Bronchial epithelial cell (primary cell): Measurements from ENCODE around the gene CHD3. TPM values are rescaled to one million over a fixed set of nuclear protein-coding genes. Genes with fewer than 3 reads are reported as not detected.

Source experiments
- DNase-seq: peaks from one replicate; pipeline ENCODE4 v3.0.0-alpha.2; 2010; ENCODE audit warnings: low read depth
- FAIRE-seq: peaks from 2 replicates; lab custom pipeline; 2011; peaks lifted over from hg19 to GRCh38; lab: Jason Lieb, UNC
- H3K27me3 ChIP-seq: 2 replicates; pipeline ENCODE4 v1.5.1; 2011; ENCODE audit warnings: low read length; ENCODE audit not compliant: control insufficient read depth, insufficient read depth
- H3K36me3 ChIP-seq: 2 replicates; pipeline ENCODE4 v1.5.1; 2011; ENCODE audit warnings: low read length; ENCODE audit not compliant: control insufficient read depth, insufficient read depth
- H3K4me3 ChIP-seq: 2 replicates; pipeline ENCODE4 v1.5.1; 2011; ENCODE audit warnings: mild to moderate bottlenecking, low read depth, low read length, control low read depth
- CTCF ChIP-seq: IDR thresholded peaks from 2 replicates; pipeline ENCODE4 v1.5.1; 2011; ENCODE audit warnings: mild to moderate bottlenecking, moderate library complexity, low read length, control low read depth, inconsistent platforms; ENCODE audit not compliant: insufficient read depth, severe bottlenecking
- total RNA-seq: library from RNA; depleted of rRNA; stranded (reverse); fragments of >200 nt; gene quantifications from 2 replicates; pipeline ENCODE4 v1.2.1, GENCODE V29; 2014

Gene CHD3
- total RNA-seq, 1 donor from 2014 or later: 41.3 TPM

DNA sequence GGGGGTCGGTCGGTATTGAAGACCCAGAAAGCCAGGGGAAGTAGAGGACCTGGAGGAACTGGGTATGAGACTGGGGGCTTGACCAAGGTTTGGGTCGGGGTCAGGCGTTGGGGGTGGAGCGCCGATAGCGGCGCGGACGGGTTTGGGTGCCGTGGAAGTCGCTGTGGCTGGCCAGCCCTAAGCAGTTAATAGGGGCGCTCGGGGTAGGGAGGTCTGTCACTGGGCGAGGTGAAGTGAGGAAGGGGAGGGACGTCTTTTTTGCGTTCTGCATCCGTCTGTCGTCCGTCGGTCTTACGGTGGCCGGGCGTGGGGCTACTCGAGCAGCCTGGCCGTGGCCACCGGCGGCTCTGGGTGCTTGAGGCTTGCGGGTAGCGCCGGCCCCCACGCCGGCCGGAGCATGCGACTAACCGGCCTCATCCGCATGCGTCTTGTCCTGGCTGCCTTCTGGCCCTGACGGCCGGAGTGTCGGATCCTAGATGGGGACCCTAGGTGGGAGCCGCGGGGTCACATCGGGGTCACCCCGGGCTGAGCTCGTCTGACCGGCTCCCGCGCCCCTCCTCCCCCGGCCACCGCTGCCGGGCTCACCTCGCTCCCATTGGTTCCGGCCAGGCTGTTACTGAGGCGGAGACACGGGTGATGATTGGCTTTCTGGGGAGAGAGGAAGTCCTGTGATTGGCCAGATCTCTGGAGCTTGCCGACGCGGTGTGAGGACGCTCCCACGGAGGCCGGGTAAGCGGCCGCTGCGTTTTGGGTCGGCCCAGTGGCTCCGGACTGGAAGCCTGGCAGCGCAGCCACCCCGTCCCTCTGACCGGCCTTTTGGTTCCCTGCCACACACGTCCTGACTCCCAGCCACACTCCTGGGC, 44.1 kb upstream of the CHD3 start:
- no peak for FAIRE-seq
- TF ChIP-seq CTCF: no peak
- peak; percentile 90 for DNase-seq
- Histone ChIP-seq H3K4me3 (peak overlapping the region; percentile 67), H3K27me3 (no peaks in the 10 kb centered on the region), H3K36me3 (peaks cover 37% of the 10 kb centered on the region)

- no peak for TF ChIP-seq CTCF
- Histone ChIP-seq H3K27me3 (no peaks in the 10 kb centered on the region), H3K4me3 (peak overlapping the region; percentile 67), H3K36me3 (peaks cover 39% of the 10 kb centered on the region)
- FAIRE-seq (no peak), DNase-seq (no peak)
Measured at GRCh38 chr17:7845359-7846062, 43.1 kb upstream of the CHD3 start.

DNA sequence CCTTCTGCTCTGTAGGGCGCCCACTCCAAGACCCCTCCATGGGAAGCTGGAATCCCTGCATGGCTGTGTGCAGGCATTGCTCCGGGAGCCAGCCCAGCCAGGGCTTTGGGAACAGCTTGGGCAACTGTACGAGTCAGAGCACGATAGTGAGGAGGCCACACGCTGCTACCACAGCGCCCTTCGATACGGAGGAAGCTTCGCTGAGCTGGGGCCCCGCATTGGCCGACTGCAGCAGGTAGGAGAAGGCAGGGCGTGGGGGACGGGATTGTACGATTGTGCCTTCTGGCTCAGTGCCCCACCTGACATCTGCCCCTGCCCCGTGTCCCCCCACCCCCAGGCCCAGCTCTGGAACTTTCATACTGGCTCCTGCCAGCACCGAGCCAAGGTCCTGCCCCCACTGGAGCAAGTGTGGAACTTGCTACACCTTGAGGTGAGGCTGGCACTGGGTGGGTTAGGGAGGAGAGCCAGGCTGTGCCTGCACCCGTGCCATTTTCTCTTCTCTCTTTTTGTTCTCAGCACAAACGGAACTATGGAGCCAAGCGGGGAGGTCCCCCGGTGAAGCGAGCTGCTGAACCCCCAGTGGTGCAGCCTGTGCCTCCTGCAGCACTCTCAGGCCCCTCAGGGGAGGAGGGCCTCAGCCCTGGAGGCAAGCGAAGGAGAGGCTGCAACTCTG, 42.4 kb upstream of the CHD3 start:
- Histone ChIP-seq H3K36me3 (peaks cover 45% of the 10 kb centered on the region), H3K4me3 (no peak overlapping the region), H3K27me3 (no peaks in the 10 kb centered on the region)
- no peak for TF ChIP-seq CTCF
- DNase-seq: no peak
- no peak for FAIRE-seq

DNA sequence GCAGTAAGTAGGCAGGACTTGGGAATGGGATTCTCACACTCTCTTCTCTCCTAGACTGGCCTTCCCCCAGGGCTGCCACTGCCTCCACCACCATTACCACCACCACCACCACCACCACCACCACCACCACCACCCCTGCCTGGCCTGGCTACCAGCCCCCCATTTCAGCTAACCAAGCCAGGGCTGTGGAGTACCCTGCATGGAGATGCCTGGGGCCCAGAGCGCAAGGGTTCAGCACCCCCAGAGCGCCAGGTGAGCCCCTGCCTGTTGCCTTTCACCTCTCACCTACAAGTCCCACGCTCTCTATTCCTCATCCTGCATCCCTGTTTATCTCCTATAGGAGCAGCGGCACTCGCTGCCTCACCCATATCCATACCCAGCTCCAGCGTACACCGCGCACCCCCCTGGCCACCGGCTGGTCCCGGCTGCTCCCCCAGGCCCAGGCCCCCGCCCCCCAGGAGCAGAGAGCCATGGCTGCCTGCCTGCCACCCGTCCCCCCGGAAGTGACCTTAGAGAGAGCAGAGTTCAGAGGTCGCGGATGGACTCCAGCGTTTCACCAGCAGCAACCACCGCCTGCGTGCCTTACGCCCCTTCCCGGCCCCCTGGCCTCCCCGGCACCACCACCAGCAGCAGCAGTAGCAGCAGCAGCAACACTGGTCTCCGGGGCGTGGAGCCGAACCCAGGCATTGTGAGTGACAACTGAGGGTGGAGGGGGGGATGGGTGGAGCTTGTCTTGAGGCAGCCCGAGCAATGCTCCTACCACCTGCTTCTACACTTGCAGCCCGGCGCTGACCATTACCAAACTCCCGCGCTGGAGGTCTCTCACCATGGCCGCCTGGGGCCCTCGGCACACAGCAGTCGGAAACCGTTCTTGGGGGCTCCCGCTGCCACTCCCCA, 41.6 kb upstream of the CHD3 start:
- Histone ChIP-seq H3K4me3 (no peak overlapping the region), H3K27me3 (no peaks in the 10 kb centered on the region), H3K36me3 (peaks cover 49% of the 10 kb centered on the region)
- FAIRE-seq (no peak), DNase-seq (no peak)
- TF ChIP-seq CTCF: no peak

GRCh38 chr17:7848131-7848579, 40.4 kb upstream of the CHD3 start:
- DNase-seq (no peak), FAIRE-seq (no peak)
- Histone ChIP-seq H3K4me3 (no peak overlapping the region), H3K36me3 (peaks cover 61% of the 10 kb centered on the region), H3K27me3 (no peaks in the 10 kb centered on the region)
- no peak for TF ChIP-seq CTCF
